ENCODE results near the gene FIS1. TPM values are rescaled to one million over a fixed set of nuclear protein-coding genes. Genes with fewer than 3 reads are reported as not detected.

Gene FIS1
- total and polyA plus RNA-seq, 7 donors, result 190 to 443 (median 284) TPM

- H3K9me3 ChIP-seq, result no peaks in the 10 kb centered on the region
- H3K36me3 ChIP-seq, result peaks cover 15 to 61% (median 32%) of the 10 kb centered on the region in 4 donors
- 96% methylated on average over 15 of the region's 15 CpGs for WGBS, 2 donors
- intact Hi-C loops (cut with DNase I), result no loop called here
- H3K27ac ChIP-seq, result no peak overlapping the region
- no peak overlapping the region for H3K4me3 ChIP-seq
- no peak for DNase-seq
- H3K27me3 ChIP-seq, result no peaks in the 10 kb centered on the region
- TF ChIP-seq POLR2AphosphoS5 (IDR thresholded peaks at IDR 0.05), result no peak
- TF ChIP-seq, protein P1, sequence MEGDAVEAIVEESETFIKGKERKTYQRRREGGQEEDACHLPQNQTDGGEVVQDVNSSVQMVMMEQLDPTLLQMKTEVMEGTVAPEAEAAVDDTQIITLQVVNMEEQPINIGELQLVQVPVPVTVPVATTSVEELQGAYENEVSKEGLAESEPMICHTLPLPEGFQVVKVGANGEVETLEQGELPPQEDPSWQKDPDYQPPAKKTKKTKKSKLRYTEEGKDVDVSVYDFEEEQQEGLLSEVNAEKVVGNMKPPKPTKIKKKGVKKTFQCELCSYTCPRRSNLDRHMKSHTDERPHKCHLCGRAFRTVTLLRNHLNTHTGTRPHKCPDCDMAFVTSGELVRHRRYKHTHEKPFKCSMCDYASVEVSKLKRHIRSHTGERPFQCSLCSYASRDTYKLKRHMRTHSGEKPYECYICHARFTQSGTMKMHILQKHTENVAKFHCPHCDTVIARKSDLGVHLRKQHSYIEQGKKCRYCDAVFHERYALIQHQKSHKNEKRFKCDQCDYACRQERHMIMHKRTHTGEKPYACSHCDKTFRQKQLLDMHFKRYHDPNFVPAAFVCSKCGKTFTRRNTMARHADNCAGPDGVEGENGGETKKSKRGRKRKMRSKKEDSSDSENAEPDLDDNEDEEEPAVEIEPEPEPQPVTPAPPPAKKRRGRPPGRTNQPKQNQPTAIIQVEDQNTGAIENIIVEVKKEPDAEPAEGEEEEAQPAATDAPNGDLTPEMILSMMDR (IDR thresholded peaks at IDR 0.05), result no peak
- TF ChIP-seq EP300 (IDR thresholded peaks at IDR 0.05), result no peak
- no peak for TF ChIP-seq POLR2A (IDR thresholded peaks at IDR 0.05)
- H3K4me1 ChIP-seq, result peaks cover 0 to 20% (median 13%) of the 10 kb centered on the region in 4 donors
Measured at GRCh38 chr7:101223528-101223927, 21.4 kb downstream of the FIS1 start.

- peaks cover 15 to 53% (median 28%) of the 10 kb centered on the region in 4 donors for H3K36me3 ChIP-seq
- intact Hi-C loops (cut with DNase I), result no loop called here
Measured at GRCh38 chr7:101222275-101222830, 22.5 kb downstream of the FIS1 start.

DNA sequence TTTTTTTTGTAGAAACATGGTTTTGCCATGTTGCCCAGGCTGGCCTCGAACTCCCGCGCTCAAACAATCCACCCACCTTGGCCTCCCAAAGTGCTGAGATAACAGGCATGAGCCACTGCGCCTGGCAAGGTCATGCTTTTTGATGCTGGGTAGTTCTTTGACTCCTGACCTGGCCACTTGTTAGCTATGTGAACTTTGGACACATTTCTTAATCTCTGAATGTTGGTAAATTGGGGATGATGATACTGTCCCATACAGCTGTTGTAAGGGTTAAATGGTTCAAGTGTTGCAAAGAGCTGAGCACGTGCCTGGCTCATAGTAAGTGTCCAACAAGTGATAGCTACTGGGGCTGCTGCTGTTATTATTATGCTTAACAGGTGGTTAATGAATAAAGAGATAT is 24.6 kb downstream of the FIS1 start:
- TF ChIP-seq POLR2A (IDR thresholded peaks at IDR 0.05) (no peak), POLR2AphosphoS5 (IDR thresholded peaks at IDR 0.05) (no peak), EP300 (IDR thresholded peaks at IDR 0.05) (no peak)
- TF ChIP-seq, protein P1 (IDR thresholded peaks at IDR 0.05), result no peak
- 85 to 91% methylated on average over 5 of the region's 5 CpGs for WGBS, 2 donors
- Histone ChIP-seq H3K27me3 (no peaks in the 10 kb centered on the region), H3K36me3 (peaks cover 12 to 38% (median 22%) of the 10 kb centered on the region in 4 donors), H3K9me3 (no peaks in the 10 kb centered on the region), H3K4me1 (peaks cover 0 to 40% (median 30%) of the 10 kb centered on the region in 4 donors), H3K4me3 (no peak overlapping the region), H3K27ac (no peak overlapping the region)
- intact Hi-C loops (cut with DNase I), result no loop called here
- no peak for DNase-seq

More at GRCh38 chr7:101222275-101222830, 22.5 kb downstream of the FIS1 start:
- no peaks in the 10 kb centered on the region for H3K27me3 ChIP-seq
- 94 to 95% methylated on average over 27 of the region's 27 CpGs for WGBS, 2 donors
- H3K9me3 ChIP-seq, result no peaks in the 10 kb centered on the region
- no peak overlapping the region for H3K4me3 ChIP-seq
- peak; percentile 60 for DNase-seq
- H3K4me1 ChIP-seq, result peaks cover 0 to 22% (median 16%) of the 10 kb centered on the region in 4 donors
- no peak overlapping the region for H3K27ac ChIP-seq
- TF ChIP-seq, protein P1 (IDR thresholded peaks at IDR 0.05), result no peak
- TF ChIP-seq EP300 (IDR thresholded peaks at IDR 0.05), result no peak
- no peak for TF ChIP-seq POLR2A (IDR thresholded peaks at IDR 0.05)
- no peak for TF ChIP-seq POLR2AphosphoS5 (IDR thresholded peaks at IDR 0.05)

DNA sequence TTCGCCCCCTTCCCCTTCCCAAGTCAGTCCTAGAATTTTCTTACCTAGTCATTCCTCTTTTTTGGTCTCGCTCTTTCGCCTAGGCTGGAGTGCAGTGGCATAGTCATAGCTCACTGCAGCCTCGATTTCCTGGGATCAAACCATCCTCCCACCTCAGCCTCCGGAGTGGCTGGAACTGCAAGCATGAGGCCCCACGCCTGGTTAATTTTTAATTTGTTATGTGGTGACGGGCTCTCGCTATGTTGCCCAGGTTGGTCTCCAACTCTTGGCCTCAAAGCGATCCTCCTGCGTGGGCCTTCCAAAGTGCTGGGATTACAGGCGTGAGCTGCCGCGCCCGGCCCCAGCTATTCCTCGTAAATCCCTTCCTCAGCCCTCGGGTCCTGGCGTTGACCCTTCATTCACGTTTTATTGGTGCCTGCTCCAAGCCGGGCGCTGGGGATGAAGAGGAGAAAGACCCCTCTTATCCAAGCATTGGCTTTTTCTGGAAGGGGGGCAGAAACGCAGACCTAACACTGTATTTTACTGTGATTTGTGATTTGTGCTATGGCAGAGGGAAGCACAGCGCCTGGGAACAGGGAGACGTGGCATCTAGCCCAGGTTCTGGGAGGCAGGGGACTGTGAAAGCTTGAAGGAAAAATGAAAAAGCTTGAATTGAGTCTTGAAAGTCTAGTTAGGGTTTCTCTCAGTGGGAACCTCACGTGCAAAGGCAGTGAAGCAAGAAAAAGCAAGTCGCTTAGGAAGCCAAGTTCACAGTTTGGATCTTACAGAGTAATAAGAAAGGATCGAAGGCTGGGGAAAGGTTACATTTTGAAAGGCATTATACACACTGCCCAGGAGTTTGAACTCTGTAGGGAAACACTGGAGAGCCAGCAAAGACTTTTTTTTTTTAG is 26.4 kb downstream of the FIS1 start:
- TF ChIP-seq, protein P1 (IDR thresholded peaks at IDR 0.05), result no peak
- TF ChIP-seq POLR2A (IDR thresholded peaks at IDR 0.05), result no peak
- no peak for TF ChIP-seq EP300 (IDR thresholded peaks at IDR 0.05)
- TF ChIP-seq POLR2AphosphoS5 (IDR thresholded peaks at IDR 0.05), result no peak
- peaks cover 0 to 49% (median 36%) of the 10 kb centered on the region in 4 donors for H3K4me1 ChIP-seq
- intact Hi-C loops (cut with DNase I), result loop anchor here (1.0 to 10.0 kb wide), 2 partner anchors 26 to 66 kb away; no protein-coding TSS in a partner anchor
- H3K4me3 ChIP-seq, result peak overlapping the region; percentile 73 to 97 (median 89)
- peaks cover 7 to 38% (median 16%) of the 10 kb centered on the region in 4 donors for H3K36me3 ChIP-seq
- no peaks in the 10 kb centered on the region for H3K9me3 ChIP-seq
- DNase-seq, result peak; percentile 61
- no peaks in the 10 kb centered on the region for H3K27me3 ChIP-seq
- peak overlapping the region; percentile 90 to 94 (median 93) for H3K27ac ChIP-seq
- 4 to 7% methylated on average over 26 of the region's 26 CpGs for WGBS, 2 donors
